ENCODE measurements around the gene CDC5L.

CDC5L gene

GRCh38 chr6:44375071-44375470 is 12.4 kb upstream of the CDC5L start:
- no peak for DNase-seq

GRCh38 chr6:44377484-44377883 is 10.0 kb upstream of the CDC5L start:
- DNase-seq, result no peak

GRCh38 chr6:44377971-44378370 is 9.5 kb upstream of the CDC5L start:
- no peak for DNase-seq

- DNase-seq, result no peak
Measured at GRCh38 chr6:44381739-44382138, 5.8 kb upstream of the CDC5L start.

GRCh38 chr6:44386364-44386928 is 1.1 kb upstream of the CDC5L start:
- no peak for DNase-seq

- DNase-seq, result no peak
Measured at GRCh38 chr6:44386929-44387345, 569 bp upstream of the CDC5L start.

- peak; percentile 1 for DNase-seq
Measured at GRCh38 chr6:44388135-44388487, 605 bp downstream of the CDC5L start.

- DNase-seq, result no peak
Measured at GRCh38 chr6:44388887-44389286, 1.4 kb downstream of the CDC5L start.

GRCh38 chr6:44390158-44390683 is 2.7 kb downstream of the CDC5L start:
- DNase-seq, result no peak

GRCh38 chr6:44395501-44395900 is 8.0 kb downstream of the CDC5L start:
- no peak for DNase-seq

- DNase-seq, result no peak
Measured at GRCh38 chr6:44396968-44397367, 9.5 kb downstream of the CDC5L start.

GRCh38 chr6:44397424-44398164 is 10.1 kb downstream of the CDC5L start:
- DNase-seq, result no peak

GRCh38 chr6:44399991-44400390 is 12.5 kb downstream of the CDC5L start:
- no peak for DNase-seq

GRCh38 chr6:44400572-44400971 is 13.1 kb downstream of the CDC5L start:
- DNase-seq, result no peak

- DNase-seq, result no peak
Measured at GRCh38 chr6:44401138-44401537, 13.6 kb downstream of the CDC5L start.

GRCh38 chr6:44404022-44404714 is 16.7 kb downstream of the CDC5L start:
- DNase-seq, result no peak

- no peak for DNase-seq
Measured at GRCh38 chr6:44404715-44405099, 17.2 kb downstream of the CDC5L start.

- no peak for DNase-seq
Measured at GRCh38 chr6:44407951-44408670, 20.6 kb downstream of the CDC5L start.

GRCh38 chr6:44409207-44409794 is 21.8 kb downstream of the CDC5L start:
- DNase-seq, result no peak

GRCh38 chr6:44410363-44410762 is 22.9 kb downstream of the CDC5L start:
- DNase-seq, result no peak

GRCh38 chr6:44411141-44411540 is 23.6 kb downstream of the CDC5L start:
- DNase-seq, result no peak

GRCh38 chr6:44415449-44415848 is 27.9 kb downstream of the CDC5L start:
- DNase-seq, result no peak

GRCh38 chr6:44415873-44416502 is 28.5 kb downstream of the CDC5L start:
- DNase-seq, result no peak
